HG02840 (cell line): ENCODE data around the gene TBC1D19.
"Not testable (repeated sequence)": the region's sequence is repeated elsewhere in the genome, so short reads cannot be mapped to it uniquely, and the experiment has no call there.

Experiments used
- ATAC-seq: cut with Tn5 transposase; IDR thresholded peaks from one replicate; pipeline ENCODE4 v1.9.1; 2021; ENCODE audit warnings: mild to moderate bottlenecking, moderate library complexity, moderate number of reproducible peaks; ENCODE audit not compliant: unreplicated experiment, low FRiP score

The TBC1D19 gene

GRCh38 chr4:26670903-26671537 lies 87.1 kb downstream of the TBC1D19 start:
- no peak for ATAC-seq

GRCh38 chr4:26679040-26679695 lies 95.3 kb downstream of the TBC1D19 start:
- ATAC-seq, result not testable (repeated sequence)

GRCh38 chr4:26682436-26682835 lies 98.6 kb downstream of the TBC1D19 start:
- ATAC-seq, result no peak

- no peak for ATAC-seq
Observed at GRCh38 chr4:26685250-26685649, 101.4 kb downstream of the TBC1D19 start.

- no peak for ATAC-seq
Observed at GRCh38 chr4:26687728-26688127, 103.8 kb downstream of the TBC1D19 start.

- no peak for ATAC-seq
Observed at GRCh38 chr4:26690506-26690905, 106.6 kb downstream of the TBC1D19 start.

GRCh38 chr4:26692014-26692726 lies 108.3 kb downstream of the TBC1D19 start:
- no peak for ATAC-seq

GRCh38 chr4:26694131-26694530 lies 110.2 kb downstream of the TBC1D19 start:
- ATAC-seq, result not testable (repeated sequence)

- ATAC-seq, result no peak
Observed at GRCh38 chr4:26700110-26700509, 116.2 kb downstream of the TBC1D19 start.

GRCh38 chr4:26701095-26701494 lies 117.2 kb downstream of the TBC1D19 start:
- no peak for ATAC-seq

GRCh38 chr4:26701786-26702227 lies 117.9 kb downstream of the TBC1D19 start:
- ATAC-seq, result no peak

- ATAC-seq, result no peak
Observed at GRCh38 chr4:26707342-26707741, 123.5 kb downstream of the TBC1D19 start.

- ATAC-seq, result no peak
Observed at GRCh38 chr4:26709246-26709645, 125.4 kb downstream of the TBC1D19 start.

GRCh38 chr4:26713563-26714151 lies 129.8 kb downstream of the TBC1D19 start:
- no peak for ATAC-seq

GRCh38 chr4:26715636-26716242 lies 131.9 kb downstream of the TBC1D19 start:
- no peak for ATAC-seq

GRCh38 chr4:26717332-26717731 lies 133.4 kb downstream of the TBC1D19 start:
- ATAC-seq, result no peak

GRCh38 chr4:26719954-26720552 lies 136.2 kb downstream of the TBC1D19 start:
- ATAC-seq, result no peak

GRCh38 chr4:26721685-26722084 lies 137.8 kb downstream of the TBC1D19 start:
- no peak for ATAC-seq

- peak; percentile 58 for ATAC-seq
Observed at GRCh38 chr4:26723216-26723615, 139.3 kb downstream of the TBC1D19 start.

GRCh38 chr4:26724534-26724933 lies 140.7 kb downstream of the TBC1D19 start:
- no peak for ATAC-seq
